GM12878 (cell line): ENCODE measurements around the gene FAM227A. TPM values are rescaled to one million over a fixed set of nuclear protein-coding genes. Genes with fewer than 3 reads are reported as not detected.

Experiments
- ATAC-seq: fragments of 200-7000 bp; cut with Tn5 transposase; 3 replicates; pipeline ENCODE4 v1.9.1; 2020; ENCODE audit warnings: mild to moderate bottlenecking, moderate library complexity
- BruUV-seq: library from RNA; stranded (reverse); fragments of 400-500 nt; replicated peaks from 2 replicates; lab custom pipeline; 2021; lab: Mats Ljungman, UMichigan
- CTCF ChIA-PET: fragments of 300-600 bp; sonication (Branson Sonifier 250); formaldehyde crosslinking; extraction: SDS; loops from one replicate; lab custom pipeline; 2021; ENCODE audit warnings: inconsistent platforms; lab: Yijun Ruan, JAX
- POLR2A ChIA-PET: fragments of 350-600 bp; formaldehyde crosslinking; extraction: SDS; loops from one replicate; lab custom pipeline; 2021; ENCODE audit warnings: inconsistent platforms; lab: Charles Lee
- RAD21 ChIA-PET: fragments of 300-600 bp; sonication (Branson Sonifier 250); formaldehyde crosslinking; loops from one replicate; lab custom pipeline; 2023; ENCODE audit warnings: antibody characterized with exemption; ENCODE audit not compliant: unreplicated experiment; lab: Charles Lee
- SMC1A ChIA-PET: fragments of 300-600 bp; sonication (Branson Sonifier 250); formaldehyde crosslinking; loops from one replicate; lab custom pipeline; 2023; ENCODE audit not compliant: unreplicated experiment, uncharacterized antibody; lab: Charles Lee
- DNase-seq: peaks from one replicate; pipeline ENCODE4 v3.0.0-alpha.2; 2011; ENCODE audit warnings: low read depth, low spot score
- FAIRE-seq: peaks from 3 replicates; lab custom pipeline; 2011; peaks lifted over from hg19 to GRCh38; lab: Jason Lieb, UNC
- H2AFZ ChIP-seq: 2 replicates; pipeline ENCODE4 v1.6.0; 2011; ENCODE audit warnings: low read depth, low read length, control low read depth; ENCODE audit not compliant: control insufficient read depth
- H3K27ac ChIP-seq: 2 replicates; pipeline ENCODE4 v1.5.1; 2011; ENCODE audit warnings: control low read depth; ENCODE audit not compliant: control insufficient read depth, insufficient read depth
- H3K27me3 ChIP-seq, 2 experiments: replicated peaks in 1 of 2; 2 replicates each; pipeline versions ENCODE4 v1.6.0 to v1.6.1; 2011; ENCODE audit warnings: low read length in 1 of 2; ENCODE audit not compliant: control insufficient read depth in 2 of 2, insufficient read depth in 2 of 2
- H3K36me3 ChIP-seq, 2 experiments: 2 replicates each; pipeline ENCODE4 v1.5.1; 2011; ENCODE audit warnings: low read length in 1 of 2; ENCODE audit not compliant: control insufficient read depth in 2 of 2, insufficient read depth in 2 of 2
- H3K4me1 ChIP-seq: 2 replicates; pipeline ENCODE4 v1.6.1; 2011; ENCODE audit warnings: mild to moderate bottlenecking, low read length, moderate library complexity, mixed read lengths; ENCODE audit not compliant: control insufficient read depth, insufficient read depth
- H3K4me2 ChIP-seq: 2 replicates; pipeline ENCODE4 v1.6.0; 2011; ENCODE audit warnings: control low read depth; ENCODE audit not compliant: control insufficient read depth, insufficient read depth
- H3K4me3 ChIP-seq: fragments of 200-600 bp; sonication (generic); 2 replicates; pipeline ENCODE4 v1.5.1; 2016
- H3K79me2 ChIP-seq: 2 replicates; pipeline ENCODE4 v1.6.0; 2011; ENCODE audit warnings: low read length; ENCODE audit not compliant: control insufficient read depth, insufficient read depth
- H3K9ac ChIP-seq: 2 replicates; pipeline ENCODE4 v1.8.0; 2011; ENCODE audit warnings: low read length, control low read depth, mixed read lengths; ENCODE audit not compliant: control insufficient read depth, insufficient read depth
- H3K9me3 ChIP-seq: replicated peaks from 3 replicates; pipeline ENCODE4 v1.5.1; 2011; ENCODE audit warnings: mild to moderate bottlenecking, low read length; ENCODE audit not compliant: control insufficient read depth, insufficient read depth
- H4K20me1 ChIP-seq: 2 replicates; pipeline ENCODE4 v1.6.0; 2011; ENCODE audit not compliant: control insufficient read depth, insufficient read depth
- BRCA1 ChIP-seq: IDR thresholded peaks from 2 replicates; pipeline ENCODE4 v1.6.1; 2011; ENCODE audit warnings: low read depth, low read length, improper control_type of control experiment
- CBX3 ChIP-seq: fragments of 200-600 bp; sonication (generic); IDR thresholded peaks from 2 replicates; pipeline ENCODE4 v1.6.1; 2016; ENCODE audit warnings: low read depth, borderline replicate concordance
- E2F4 ChIP-seq: IDR thresholded peaks from 2 replicates; pipeline ENCODE4 v1.6.1; 2012; ENCODE audit warnings: low read depth, low read length, improper control_type of control experiment
- HCFC1 ChIP-seq: fragments of 150-350 bp; IDR thresholded peaks from 2 replicates; pipeline ENCODE4 v1.6.1; 2014; ENCODE audit warnings: low read length
- MAX ChIP-seq: IDR thresholded peaks from 2 replicates; pipeline ENCODE4 v1.6.1; 2012; ENCODE audit warnings: low read depth, low read length, improper control_type of control experiment
- PBX3 ChIP-seq: IDR thresholded peaks from 2 replicates; pipeline ENCODE4 v1.6.1; 2011; ENCODE audit warnings: mild to moderate bottlenecking, low read depth, low read length, moderate library complexity; ENCODE audit not compliant: insufficient replicate concordance
- RB1 ChIP-seq: fragments of 450-650 bp; formaldehyde crosslinking; IDR thresholded peaks from 2 replicates; pipeline ENCODE4 v1.6.1; 2017; ENCODE audit warnings: mild to moderate bottlenecking, borderline replicate concordance
- RBBP5 ChIP-seq: fragments of 200-600 bp; sonication (generic); conservative IDR thresholded peaks from 2 replicates; pipeline ENCODE4 v1.6.1; 2016
- SIN3A ChIP-seq: IDR thresholded peaks from 2 replicates; pipeline ENCODE4 v1.6.1; 2012; ENCODE audit warnings: low read depth, low read length, improper control_type of control experiment
- STAT3 ChIP-seq: IDR thresholded peaks from 2 replicates; pipeline ENCODE4 v1.6.1; 2011; ENCODE audit warnings: low read depth, low read length, improper control_type of control experiment
- ZBTB11 ChIP-seq: fragments of 450-650 bp; formaldehyde crosslinking; IDR thresholded peaks from 2 replicates; pipeline ENCODE4 v1.5.0; 2022; ENCODE audit warnings: mild to moderate bottlenecking, missing genetic modification characterization
- ZNF24 ChIP-seq: fragments of 450-650 bp; IDR thresholded peaks from 2 replicates; pipeline ENCODE4 v1.6.1; 2017; ENCODE audit warnings: antibody characterized with exemption, mild to moderate bottlenecking
- ZZZ3 ChIP-seq: IDR thresholded peaks from 2 replicates; pipeline ENCODE4 v1.6.1; 2011; ENCODE audit warnings: low read depth; ENCODE audit not compliant: control insufficient read depth, insufficient read length
- WGBS: methylation state at CpG from one replicate; pipeline ENCODE4 v1.1.6; 2016; ENCODE audit warnings: low lambda C conversion rate; ENCODE audit not compliant: insufficient replicate concordance, insufficient coverage; ENCODE audit errors: missing lambda C conversion rate; 5-methylcytosine and 5-hydroxymethylcytosine counted together
- in situ Hi-C: fragments of 300-500 bp; cut with MboI; formaldehyde crosslinking; loops from 9 replicates; pipeline ENCODE4 v1.14.3; 2018; ENCODE audit warnings: mixed read lengths
- intact Hi-C: fragments of 100-400 bp; cut with micrococcal nuclease; formaldehyde crosslinking; loops from one replicate; pipeline ENCODE4 v1.14.2; 2022; ENCODE audit not compliant: unreplicated experiment
- polyA plus RNA-seq, 11 experiments: library from polyadenylated mRNA; depleted of rRNA in 4 of 11; unstranded in 6 of 11; stranded (reverse) in 5 of 11; fragments of >200 nt; fragmentation: Nextera tagmentation in 4 of 11; fragmentation: Illumina TruSeq in 1 of 11; extraction: Ambion mirVana in 4 of 11; extraction: Trizol in 1 of 11; gene quantifications; 1 replicate in 1 of 11; 2 replicates in 10 of 11; pipeline versions ENCODE4 v1.2.1 to v1.2.3, GENCODE V29; 2011 to 2016; ENCODE audit warnings: inconsistent platforms in 2 of 11, missing spikeins in 2 of 11, low read depth in 1 of 11
- total RNA-seq, 4 experiments: library from RNA; depleted of rRNA in 3 of 4; stranded (reverse); fragments of >200 nt in 3 of 4; fragmentation: Illumina TruSeq in 1 of 4; extraction: Trizol in 1 of 4; gene quantifications; 2 replicates each; pipeline versions ENCODE4 v1.2.1 to v1.2.3, GENCODE V29; 2013 to 2021
- TF ChIP-seq, protein P1 (sequence below): fragments of 450-650 bp; IDR thresholded peaks from 2 replicates; pipeline ENCODE4 v1.6.1; 2014; ENCODE audit warnings: mild to moderate bottlenecking
- TF ChIP-seq, protein P2 (sequence below): IDR thresholded peaks from 2 replicates; pipeline ENCODE4 v1.6.1; 2011; ENCODE audit warnings: low read depth, mild to moderate bottlenecking, low read length, moderate library complexity, borderline replicate concordance; ENCODE audit errors: extremely low read depth
- TF ChIP-seq, protein P3 (sequence below): IDR thresholded peaks from 2 replicates; pipeline ENCODE4 v1.6.1; 2011; ENCODE audit warnings: low read depth, low read length, improper control_type of control experiment, borderline replicate concordance

FAM227A gene
- total and polyA plus RNA-seq, 10 of the 15 experiments (the other 5 are each of a cell fraction or from before 2014, with no cell fraction given) = 0.02 to 0.59 (median 0.25) TPM

DNA sequence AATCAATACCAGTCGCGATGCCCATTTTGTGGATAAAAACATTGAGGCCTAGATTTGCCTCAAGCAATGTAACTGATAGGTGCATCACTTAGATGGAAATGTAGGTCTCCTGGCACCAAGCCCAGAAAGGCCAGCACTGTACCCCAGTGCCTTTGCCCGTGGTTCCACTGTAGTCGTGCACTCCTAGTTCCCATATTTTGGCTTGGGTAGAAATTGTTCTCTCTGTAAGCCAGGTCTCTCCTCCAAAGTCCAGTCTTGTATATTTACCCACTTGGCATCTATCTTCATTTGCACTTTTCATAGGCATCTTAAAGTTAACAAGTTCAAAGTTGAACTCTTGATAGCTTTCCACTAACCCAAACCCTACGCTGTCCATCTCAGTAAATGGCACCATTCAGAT is 44.6 kb downstream of the FAM227A start:
- ChIA-PET RAD21 (no interaction called here), POLR2A (no interaction called here), CTCF (no interaction called here), SMC1A (no interaction called here)
- Histone ChIP-seq H3K36me3 (no peaks in the 10 kb centered on the region), H3K9me3 (no peaks in the 10 kb centered on the region), H3K79me2 (no peaks in the 10 kb centered on the region), H3K27me3 (no peaks in the 10 kb centered on the region), H3K4me2 (no peak overlapping the region), H4K20me1 (no peaks in the 10 kb centered on the region), H3K27ac (no peak overlapping the region), H3K9ac (no peak overlapping the region), H3K4me3 (no peak overlapping the region), H3K4me1 (no peaks in the 10 kb centered on the region), H2AFZ (no peak overlapping the region)
- intact Hi-C loops = no loop called here
- TF ChIP-seq HCFC1 = no peak
- no peak for TF ChIP-seq ZBTB11 (CRISPR knock-in tag)
- TF ChIP-seq, protein P1, sequence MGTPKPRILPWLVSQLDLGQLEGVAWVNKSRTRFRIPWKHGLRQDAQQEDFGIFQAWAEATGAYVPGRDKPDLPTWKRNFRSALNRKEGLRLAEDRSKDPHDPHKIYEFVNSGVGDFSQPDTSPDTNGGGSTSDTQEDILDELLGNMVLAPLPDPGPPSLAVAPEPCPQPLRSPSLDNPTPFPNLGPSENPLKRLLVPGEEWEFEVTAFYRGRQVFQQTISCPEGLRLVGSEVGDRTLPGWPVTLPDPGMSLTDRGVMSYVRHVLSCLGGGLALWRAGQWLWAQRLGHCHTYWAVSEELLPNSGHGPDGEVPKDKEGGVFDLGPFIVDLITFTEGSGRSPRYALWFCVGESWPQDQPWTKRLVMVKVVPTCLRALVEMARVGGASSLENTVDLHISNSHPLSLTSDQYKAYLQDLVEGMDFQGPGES = no peak
- TF ChIP-seq PBX3 = no peak
- TF ChIP-seq E2F4 = no peak
- no peak for TF ChIP-seq ZZZ3
- TF ChIP-seq RB1 = no peak
- TF ChIP-seq, protein P2, sequence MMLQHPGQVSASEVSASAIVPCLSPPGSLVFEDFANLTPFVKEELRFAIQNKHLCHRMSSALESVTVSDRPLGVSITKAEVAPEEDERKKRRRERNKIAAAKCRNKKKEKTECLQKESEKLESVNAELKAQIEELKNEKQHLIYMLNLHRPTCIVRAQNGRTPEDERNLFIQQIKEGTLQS = no peak
- no peak for TF ChIP-seq ZNF24
- no peak for TF ChIP-seq RBBP5
- no peak for TF ChIP-seq SIN3A
- no peak for TF ChIP-seq CBX3
- TF ChIP-seq, protein P3, sequence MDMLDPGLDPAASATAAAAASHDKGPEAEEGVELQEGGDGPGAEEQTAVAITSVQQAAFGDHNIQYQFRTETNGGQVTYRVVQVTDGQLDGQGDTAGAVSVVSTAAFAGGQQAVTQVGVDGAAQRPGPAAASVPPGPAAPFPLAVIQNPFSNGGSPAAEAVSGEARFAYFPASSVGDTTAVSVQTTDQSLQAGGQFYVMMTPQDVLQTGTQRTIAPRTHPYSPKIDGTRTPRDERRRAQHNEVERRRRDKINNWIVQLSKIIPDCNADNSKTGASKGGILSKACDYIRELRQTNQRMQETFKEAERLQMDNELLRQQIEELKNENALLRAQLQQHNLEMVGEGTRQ = no peak
- no peak for TF ChIP-seq MAX
- TF ChIP-seq STAT3 = no peak
- TF ChIP-seq BRCA1 = no peak
- in situ Hi-C loops = no loop called here
- DNase-seq (no peak), ATAC-seq (no peak), FAIRE-seq (no peak)
- no TSS peak for BruUV-seq
- 67% methylated on average over 5 of the region's 5 CpGs for WGBS
